OCI-M2 (cell line): ENCODE results near the gene GPR176.

Experiments used
- DNase-seq: peaks from one replicate; lab custom pipeline; 2025; ENCODE audit not compliant: unreplicated experiment; lab: John Stamatoyannopoulos, UW

GPR176 gene, protein sequence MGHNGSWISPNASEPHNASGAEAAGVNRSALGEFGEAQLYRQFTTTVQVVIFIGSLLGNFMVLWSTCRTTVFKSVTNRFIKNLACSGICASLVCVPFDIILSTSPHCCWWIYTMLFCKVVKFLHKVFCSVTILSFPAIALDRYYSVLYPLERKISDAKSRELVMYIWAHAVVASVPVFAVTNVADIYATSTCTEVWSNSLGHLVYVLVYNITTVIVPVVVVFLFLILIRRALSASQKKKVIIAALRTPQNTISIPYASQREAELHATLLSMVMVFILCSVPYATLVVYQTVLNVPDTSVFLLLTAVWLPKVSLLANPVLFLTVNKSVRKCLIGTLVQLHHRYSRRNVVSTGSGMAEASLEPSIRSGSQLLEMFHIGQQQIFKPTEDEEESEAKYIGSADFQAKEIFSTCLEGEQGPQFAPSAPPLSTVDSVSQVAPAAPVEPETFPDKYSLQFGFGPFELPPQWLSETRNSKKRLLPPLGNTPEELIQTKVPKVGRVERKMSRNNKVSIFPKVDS

DNA sequence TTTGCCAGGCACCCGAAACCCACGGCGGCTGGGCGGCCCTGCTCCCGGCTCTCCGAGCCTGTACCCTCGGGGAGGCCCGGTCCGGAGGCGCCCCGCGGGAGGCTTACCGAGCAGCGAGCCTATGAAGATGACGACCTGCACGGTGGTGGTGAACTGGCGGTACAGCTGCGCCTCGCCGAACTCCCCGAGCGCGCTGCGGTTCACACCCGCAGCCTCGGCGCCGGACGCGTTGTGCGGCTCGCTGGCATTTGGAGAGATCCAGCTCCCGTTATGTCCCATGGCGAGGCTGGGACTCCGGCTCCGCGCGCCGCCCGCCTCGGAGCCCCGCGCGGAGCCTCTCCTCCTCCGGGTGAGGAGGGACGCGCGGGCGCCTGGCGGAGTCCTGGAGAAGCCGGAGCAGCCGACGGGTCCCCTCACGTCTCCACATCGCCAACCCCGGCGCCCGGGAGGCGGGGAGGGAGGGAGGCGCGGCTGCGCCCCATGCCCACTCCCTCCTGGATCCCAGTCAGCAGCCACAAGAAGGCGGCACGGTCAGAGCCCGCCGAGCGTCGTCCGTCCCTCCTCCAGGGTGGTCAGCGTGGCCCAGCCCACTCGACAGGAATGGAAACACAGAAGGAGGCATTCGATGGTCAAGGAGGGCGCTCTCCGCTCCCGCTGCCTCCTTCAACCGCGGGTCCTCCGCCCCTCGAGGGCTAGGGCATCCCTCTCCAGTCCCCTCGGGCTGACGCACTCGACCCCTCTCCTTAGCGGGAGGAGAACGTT lies at the start of gene GPR176:
Gene GPR176, minus strand, starts transcription at position 519 of the 762 bp plus-strand sequence. Its CDS starts 240 bp downstream, at position 279.
- DNase-seq: no peak

DNA sequence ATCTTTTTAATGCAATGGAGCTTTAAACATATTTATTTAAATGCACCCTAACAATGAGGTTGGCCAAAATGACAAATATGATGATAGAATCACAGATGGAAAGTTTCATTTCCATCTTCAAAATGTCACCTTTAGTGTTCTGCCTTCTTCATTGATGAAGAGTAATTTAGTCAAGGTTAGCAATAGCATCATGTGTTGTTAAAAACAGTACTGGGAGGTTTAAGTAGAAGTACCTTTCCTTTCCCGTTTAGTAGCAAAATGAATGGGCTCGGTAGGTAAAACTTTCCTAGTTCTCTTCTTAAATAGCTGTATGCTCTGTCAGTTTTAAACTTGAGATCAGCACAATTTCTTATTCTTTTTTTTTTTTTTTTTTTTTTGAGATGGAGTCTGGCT lies 48.9 kb upstream of the GPR176 start:
- DNase-seq: no peak

DNA sequence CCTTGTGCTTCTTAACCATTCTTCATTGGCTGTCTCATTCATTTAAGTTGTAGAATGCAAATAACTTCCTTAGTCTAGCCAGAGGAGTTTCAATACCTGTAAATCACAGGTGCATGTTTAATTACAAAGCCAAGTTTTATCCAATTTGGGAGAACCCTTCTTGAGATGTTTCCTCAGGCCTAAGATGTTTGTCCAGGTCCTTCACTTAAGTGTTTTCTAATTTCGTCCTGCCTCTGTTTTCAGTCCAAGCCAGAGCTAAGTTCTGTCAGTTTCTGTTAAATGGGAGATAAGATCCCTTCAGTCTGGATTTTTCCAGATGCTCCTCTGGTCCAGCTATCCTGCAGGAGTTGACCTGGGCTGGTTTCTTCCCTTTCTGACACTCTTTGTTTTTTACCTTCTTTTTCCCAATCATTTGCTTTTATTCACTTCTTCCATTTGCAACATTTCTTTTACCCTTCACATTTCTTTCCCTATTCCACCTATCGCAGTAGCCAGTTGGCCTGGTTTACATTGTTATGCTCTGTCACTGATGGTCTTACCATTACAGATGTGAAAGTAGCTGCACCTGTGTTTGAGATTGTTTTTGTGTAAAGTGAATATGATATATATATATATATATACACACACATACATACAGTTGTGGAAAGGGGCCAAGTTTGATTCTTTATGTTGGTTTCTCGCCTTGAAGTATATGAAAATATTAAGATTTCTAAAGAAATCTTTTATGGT lies 48.4 kb upstream of the GPR176 start:
- no peak for DNase-seq

DNA sequence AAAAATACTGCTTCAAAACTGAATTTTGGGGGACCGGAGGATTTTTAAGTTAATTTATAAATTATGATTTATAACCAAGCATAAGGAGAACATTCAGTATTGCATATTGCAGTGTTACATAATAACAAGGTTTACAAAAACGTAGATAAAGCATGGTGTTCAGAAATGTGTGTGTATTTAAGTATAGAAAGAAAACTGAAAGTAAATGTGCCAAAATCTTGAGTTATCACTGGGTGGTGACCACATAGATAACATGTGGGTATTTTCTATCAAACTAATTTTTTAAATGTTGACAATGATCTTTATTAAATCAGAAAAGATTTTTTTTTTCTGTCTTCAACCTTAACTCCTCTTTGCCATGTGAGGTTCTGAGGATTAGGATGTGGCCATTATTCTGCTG lies 46.5 kb upstream of the GPR176 start:
- DNase-seq: no peak

DNA sequence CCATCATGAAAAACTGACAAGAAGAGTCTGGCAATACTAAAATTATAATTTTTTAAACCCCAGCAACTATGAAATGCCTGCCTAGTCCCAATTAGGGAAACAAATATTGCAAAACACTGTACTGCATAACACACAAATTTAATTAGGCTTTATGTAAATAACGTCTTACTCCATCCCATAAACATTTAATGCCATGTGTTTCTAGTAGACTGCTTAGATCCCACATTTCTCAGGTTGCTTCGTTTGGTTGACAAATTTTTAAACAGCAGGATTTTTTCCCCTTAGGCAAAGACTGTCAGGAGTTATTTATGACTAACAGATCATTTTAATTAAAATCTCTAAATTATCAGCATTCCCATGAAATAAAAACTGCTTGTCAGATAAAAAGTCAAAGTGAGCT lies 43.7 kb upstream of the GPR176 start:
- no peak for DNase-seq

DNA sequence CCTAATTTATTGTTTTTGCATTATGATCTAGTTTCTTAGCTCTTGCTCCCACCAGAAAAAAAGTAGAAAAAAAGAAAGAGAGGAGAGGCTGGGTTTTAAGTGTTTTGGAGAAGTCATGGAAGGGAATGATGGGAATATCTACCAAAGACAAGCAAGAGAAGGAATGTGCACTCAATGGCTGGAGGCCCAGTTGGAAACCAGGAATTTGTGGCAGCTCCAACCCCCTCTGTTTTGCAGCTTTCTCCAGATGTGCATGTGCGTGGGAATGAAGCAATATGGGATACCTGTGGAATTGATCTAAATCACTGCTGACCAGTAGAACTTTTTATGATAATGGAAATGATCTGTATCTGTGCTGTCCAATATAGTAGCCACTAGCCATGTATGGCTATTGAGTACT lies 41.0 kb upstream of the GPR176 start:
- no peak for DNase-seq

DNA sequence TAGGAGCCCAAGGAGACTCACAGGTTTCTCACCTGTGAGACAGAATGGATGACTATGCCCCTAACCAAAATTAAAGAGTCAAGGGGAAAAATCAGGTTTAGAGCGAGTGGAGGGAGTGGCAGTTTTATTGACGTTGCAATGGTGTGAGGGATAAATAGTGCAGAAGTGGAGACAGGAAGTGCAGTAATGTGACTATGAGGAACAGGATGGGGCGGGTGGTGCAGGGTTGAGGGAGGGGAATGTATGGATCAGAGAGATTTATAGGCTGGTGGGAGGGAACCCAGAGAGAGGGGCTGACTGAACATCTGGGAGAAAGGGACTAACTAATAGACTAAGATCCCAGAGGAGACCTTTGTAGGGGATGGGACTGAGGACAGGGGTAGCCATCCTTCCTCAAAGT lies 40.3 kb upstream of the GPR176 start:
- no peak for DNase-seq

DNA sequence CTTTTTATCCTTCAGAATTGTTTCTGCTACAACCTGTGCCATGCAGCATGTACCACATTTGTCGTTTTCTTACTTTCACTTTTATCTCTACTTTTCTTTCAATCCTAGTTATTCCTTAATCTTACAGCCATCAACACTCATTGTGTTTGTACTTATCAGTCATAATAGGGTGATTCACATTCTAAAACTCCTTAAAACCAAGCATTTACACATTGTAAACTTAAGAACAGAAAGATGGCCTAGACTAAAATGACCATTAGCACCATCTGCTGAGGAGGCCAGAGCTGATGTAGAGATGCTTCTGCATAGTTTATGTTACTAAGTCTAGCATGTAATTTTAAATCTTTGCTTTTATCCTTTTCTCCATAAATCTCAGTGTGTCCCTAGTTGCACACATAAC lies 39.3 kb upstream of the GPR176 start:
- DNase-seq: no peak

DNA sequence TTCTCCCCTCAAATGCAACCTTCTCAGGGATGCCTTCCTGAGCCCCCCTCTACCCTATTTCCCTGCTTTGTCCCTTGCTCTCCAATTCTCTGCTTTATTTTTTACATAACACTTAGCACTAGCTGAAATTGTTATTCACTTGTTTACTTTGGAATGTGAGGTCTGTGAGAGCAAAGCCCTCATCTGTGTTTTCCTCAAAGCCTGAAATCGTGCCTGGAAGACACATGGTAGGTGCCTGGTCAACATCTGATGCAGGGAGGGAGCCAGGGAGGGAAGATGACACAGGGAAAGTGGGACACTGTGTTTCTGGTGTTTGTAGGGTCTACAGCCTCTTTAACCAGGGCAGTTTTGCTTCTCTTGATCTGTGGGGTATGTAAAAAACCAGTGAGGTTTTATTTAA lies 37.4 kb upstream of the GPR176 start:
- no peak for DNase-seq

DNA sequence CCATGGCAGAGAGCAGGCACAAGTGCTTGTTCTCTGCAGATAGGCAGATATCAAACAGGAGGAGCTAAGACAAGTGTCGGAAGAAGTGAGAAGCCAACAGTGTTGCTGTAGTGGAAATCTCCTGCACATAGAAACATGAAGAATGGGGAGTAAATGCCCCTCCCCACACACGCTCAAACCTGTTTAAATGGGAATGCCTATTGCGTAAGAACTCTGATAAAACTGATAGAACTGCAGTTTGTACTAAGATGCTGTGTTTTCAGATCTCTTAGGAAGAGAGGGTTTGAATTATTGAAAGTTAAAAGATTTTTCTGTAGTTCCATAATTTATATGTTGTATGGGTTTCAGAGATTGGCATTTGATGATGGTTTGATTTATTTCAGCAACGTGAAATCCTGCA lies 33.5 kb upstream of the GPR176 start:
- no peak for DNase-seq

DNA sequence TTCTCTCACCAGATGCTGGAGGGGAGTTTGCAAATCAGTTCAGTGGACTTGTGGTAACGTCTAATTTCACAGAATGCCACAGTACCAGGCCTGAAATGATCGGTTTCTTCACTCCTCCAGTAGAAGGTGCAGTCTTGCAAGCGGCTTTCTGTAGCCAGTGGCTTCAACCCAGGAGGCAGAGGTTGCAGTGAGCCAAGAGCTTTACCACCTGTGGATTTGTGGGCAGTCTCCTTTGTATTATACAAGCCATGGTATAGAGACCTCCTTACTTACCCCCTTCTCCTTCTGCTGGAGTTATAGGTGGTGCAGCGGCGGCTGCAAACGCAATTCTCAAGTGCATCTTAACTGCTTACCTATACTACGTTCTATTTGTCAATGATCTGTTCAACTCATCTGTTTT lies 31.5 kb upstream of the GPR176 start:
- DNase-seq: no peak

DNA sequence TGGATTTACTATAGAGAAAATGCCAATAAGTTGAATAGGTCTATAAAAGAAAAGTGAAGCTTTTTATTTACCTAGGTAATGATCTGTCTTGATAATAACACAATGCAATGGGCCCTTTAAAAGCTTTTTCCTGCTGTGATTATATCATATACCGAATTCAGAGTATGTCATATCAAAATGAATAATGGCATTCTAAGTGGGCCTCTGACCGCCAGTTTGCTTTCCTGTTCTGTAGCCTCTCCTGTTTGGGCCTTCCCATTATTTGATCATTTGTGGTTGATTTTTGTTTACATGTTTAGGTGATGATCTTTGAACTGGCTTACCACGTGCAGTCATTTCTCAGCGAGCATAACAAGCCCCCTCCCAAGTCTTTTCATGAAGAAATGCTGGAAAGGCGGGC lies 28.8 kb upstream of the GPR176 start:
- no peak for DNase-seq

DNA sequence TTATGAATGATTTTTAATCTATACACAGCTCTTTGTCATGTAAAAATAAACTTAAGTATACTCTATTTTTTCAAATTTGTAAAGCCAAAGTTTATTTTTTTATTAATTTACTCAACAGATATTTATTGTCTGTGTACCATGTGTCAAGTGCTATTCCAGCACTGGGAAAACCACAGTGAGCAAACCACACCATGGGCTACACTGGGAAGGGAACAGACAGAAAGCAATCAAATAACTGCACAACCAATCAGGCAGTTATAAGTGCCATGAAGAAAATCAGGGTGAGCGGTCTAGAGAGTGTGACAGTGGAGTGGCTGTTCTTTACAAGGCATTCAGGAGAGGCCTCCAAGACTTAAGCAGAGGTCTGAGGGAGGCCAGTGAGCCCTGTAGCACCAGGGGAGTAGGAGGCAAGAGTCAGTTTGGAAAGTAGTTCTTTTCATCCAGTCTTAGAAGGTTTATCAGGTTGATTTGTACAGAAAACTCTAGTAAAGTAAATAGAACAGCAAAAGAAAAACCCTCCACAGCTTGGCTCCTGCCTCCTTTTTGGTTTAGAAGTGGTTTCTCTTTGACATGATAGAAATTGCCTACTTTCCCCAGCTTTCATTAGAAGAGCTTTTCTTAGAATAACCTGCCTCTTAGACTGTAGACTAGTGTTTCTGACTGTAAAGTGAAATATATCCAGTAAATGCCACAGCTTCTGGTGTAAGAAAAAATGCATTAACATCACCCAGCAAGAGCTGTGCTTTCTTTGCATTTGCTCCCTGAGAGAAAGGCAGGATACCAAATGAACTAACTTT lies 27.5 kb upstream of the GPR176 start:
- DNase-seq: no peak

DNA sequence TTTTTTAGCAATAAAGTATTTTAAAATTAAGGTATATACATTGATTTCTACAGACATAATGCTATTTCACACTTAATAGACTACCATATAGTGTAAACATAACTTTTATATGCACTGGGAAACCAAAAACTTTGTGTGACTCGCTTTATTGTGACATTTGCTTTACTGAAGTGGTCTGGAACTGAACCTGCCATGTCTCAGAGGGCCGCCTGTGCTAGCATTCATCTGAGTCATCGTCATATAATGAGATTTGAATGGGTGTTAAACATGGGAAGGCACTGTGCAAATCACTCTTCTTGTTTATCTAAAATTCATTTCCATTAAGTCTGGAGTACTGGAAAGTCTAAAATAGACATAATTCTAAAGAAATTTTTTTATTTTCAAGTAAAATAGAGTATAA lies 26.8 kb upstream of the GPR176 start:
- no peak for DNase-seq

DNA sequence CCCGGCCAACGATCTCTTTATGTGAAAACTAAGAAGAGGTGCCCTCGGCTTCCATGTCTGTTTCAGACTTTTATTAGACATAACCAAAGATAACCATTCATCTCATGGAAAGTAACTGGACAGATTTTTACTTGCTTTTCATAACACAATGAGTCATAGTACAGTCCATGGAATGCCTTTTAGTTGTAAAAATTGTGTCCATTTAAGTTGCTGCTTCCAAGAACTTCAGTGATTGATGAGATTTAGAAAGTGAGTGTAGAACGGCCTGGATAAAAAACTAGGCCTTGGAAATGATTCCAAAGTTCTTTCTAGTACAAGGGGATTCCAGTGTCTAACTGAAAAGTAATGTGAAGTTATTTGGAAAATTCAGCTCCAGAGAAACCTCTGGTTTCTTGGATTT lies 24.7 kb upstream of the GPR176 start:
- DNase-seq: no peak

DNA sequence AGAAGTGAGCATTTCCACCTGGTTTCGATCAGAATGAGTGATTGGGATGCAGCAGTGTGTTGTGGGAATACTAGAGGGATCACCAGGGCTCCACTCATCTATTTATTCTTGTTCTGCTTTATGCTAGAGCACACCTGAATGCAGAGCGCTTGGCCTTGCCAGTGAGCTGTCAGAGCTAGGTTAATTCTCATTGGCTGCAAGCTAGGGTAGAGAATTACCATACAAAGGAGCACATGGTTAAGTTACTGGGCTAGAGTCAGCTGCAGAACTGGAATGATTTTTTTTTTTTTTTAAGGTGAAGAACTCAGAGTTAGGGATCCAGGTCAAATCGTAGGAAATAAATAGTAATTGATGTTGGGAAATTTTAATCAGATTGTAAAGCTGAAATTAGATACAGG lies 22.7 kb upstream of the GPR176 start:
- no peak for DNase-seq

DNA sequence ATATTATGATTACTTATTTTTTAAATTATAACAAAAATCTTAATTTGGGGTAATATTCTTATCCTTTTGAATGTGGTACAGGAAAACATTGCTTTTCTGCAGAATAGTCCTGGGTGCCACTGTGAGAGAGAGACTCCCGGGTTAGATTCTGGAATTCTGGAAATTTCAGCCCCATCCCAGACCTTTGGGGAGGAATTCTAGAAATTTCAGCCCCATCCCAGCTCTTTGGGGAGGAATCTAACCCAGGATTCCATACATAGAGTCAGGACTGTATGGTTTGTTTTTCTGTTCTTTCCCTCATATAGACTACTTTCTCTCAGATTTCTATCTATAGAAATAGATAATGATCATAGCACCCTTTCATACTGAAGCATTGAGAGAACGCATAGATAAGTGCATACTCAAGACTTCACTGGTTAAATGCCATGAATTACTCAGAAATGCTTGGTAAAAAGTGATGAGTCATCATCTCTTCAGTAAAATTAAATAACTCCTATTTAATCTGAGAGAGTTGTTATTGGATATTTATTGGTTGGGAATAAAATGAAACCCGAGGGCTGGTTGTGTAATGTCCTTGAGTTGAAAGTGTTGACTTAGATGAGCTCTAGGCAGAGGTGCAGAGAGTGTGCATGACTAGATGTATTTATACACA lies 22.2 kb upstream of the GPR176 start:
- no peak for DNase-seq

DNA sequence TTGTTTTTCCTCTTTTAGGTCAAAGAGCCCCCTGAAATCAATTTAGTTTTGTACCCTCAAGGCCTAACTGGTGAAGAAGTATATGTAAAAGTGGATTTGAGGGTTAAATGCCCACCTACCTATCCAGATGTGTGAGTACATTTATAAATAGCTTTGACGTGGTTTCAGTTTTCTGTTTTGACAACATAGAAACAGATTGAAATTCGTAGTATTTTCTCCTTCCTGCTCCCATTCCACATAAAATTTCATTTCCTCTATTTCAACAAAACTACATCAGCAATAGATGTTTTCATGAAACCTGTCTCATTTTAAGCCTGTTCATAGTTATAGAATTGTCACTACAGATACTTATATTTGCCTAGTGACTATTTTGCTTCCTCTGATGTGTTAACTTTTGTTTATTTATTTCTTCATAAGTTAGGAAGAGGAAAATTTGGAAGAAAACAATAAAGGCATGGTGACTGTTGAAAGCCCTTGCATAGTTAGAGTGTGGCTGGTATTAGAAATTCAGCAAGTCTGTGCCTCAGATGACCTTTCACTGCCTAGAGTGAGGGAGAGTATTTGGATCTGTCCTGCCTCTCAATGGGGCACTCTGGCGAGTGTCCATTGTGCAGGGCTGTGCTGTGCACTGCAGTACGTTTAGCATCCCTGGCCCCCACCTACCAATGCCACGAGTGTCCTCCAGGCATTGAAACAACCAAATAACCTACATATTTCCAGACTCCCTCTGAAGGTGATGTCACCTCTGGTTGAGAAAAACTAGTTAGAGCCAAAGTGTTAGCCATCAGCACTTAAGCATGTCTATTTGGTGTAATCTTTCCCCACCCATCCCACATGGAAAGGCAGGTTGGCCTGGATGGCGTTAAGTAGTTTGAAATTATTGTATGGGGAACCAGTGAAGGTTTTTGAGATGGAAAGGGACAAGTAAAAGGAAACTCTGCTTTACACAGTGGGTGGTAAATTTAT lies 19.7 kb upstream of the GPR176 start:
- DNase-seq: no peak

DNA sequence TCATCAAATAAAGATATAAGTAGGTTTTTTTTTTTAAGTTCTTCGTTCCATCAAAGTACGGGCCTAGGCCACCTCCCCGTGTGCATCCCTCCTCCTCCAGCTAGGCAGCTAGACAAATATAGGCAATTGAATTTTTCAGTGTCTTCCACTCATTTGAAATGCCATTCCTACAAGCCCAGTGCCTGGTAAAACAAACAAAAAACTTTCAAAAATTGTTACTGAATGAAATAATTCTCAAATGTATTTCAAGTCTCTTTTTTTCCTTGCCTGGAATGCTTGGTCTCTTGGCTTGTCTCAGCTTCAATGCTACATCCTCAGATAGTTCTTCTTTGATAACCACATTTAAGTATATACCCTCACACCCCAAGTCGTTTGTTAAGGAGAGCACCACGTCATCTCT lies 17.6 kb upstream of the GPR176 start:
- no peak for DNase-seq
